ENCODE data around the gene SLC25A12.

Gene SLC25A12

GRCh38 chr2:171862501-171862900 is 31.5 kb downstream of the SLC25A12 start:
- DNase-seq (ENCODE audit: extremely low spot score): no peak
- ChIA-PET CTCF (no interaction called here), POLR2A (interaction anchor here (1.0 kb wide), 1 partner anchor 31 kb away, joined by 3 read pairs; no protein-coding TSS in a partner anchor)
- TF ChIP-seq SUZ12 (IDR thresholded peaks at IDR 0.05) (no peak), ZNF384 (IDR thresholded peaks at IDR 0.05) (no peak)

DNA sequence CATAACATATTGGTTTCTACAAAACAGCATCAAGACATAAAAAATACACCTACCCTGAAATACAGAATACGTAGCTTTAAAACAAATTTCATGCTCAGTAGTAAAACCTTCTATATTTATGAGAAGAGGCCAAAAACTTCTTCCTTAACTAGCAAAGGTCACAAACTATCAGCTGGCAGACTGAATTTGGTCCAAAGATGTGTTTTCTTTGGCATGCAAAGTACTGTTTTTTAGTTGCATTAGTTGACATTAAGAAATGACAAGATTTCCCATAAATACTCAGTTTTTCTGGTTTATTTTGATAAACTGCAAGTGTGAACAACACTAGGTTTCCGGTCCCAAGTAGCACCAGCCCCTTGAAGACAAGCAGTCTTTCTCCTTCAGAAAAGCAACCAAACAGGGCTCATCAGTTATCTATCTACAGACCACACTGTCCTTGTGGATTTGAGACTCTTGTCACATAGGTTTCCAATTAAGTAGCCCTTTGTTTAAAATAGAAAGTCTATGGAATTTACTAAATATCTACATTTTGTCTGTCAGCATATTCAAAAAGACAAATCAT is 35.6 kb downstream of the SLC25A12 start:
- CTCF ChIA-PET: no interaction called here
- POLR2A ChIA-PET: interaction anchor here (0.9 kb wide), 1 partner anchor 35 kb away, joined by 4 read pairs; the partner anchor contains the start of gene SLC25A12

DNA sequence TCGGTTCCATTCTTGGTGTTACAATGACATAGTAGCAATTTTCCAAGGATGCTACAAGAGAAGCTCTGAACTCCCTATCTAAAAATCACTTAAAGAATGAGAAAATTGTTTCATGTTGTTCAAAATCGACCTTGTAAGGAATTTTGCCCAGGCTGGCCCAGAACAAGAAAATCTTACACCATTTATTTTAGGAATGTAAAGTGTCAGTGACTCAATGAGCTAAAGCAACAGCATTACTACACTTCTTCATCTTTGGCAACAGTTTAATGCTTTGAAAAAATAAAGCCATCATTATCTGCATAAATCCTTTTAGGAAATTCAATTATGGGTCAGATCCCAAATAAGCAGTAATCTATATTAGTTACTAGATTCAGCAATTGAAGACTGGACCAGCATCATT is 38.6 kb downstream of the SLC25A12 start:
- ChIA-PET CTCF (no interaction called here), POLR2A (no interaction called here)
- DNase-seq (ENCODE audit: extremely low spot score): no peak
- TF ChIP-seq SUZ12 (IDR thresholded peaks at IDR 0.05): no peak
- no peak for TF ChIP-seq TARDBP (IDR thresholded peaks at IDR 0.05)
- TF ChIP-seq SP1 (IDR thresholded peaks at IDR 0.05): no peak
- no peak for TF ChIP-seq ARNT (IDR thresholded peaks at IDR 0.05)
- TF ChIP-seq FOXK2 (IDR thresholded peaks at IDR 0.05): no peak
- TF ChIP-seq, protein P1, sequence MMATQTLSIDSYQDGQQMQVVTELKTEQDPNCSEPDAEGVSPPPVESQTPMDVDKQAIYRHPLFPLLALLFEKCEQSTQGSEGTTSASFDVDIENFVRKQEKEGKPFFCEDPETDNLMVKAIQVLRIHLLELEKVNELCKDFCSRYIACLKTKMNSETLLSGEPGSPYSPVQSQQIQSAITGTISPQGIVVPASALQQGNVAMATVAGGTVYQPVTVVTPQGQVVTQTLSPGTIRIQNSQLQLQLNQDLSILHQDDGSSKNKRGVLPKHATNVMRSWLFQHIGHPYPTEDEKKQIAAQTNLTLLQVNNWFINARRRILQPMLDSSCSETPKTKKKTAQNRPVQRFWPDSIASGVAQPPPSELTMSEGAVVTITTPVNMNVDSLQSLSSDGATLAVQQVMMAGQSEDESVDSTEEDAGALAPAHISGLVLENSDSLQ (IDR thresholded peaks at IDR 0.05): no peak
- TF ChIP-seq NFRKB (IDR thresholded peaks at IDR 0.05): no peak
- TF ChIP-seq FOXA1 (IDR thresholded peaks at IDR 0.05): no peak
- TF ChIP-seq L3MBTL2 (conservative IDR thresholded peaks at IDR 0.05): no peak
- TF ChIP-seq BHLHE40 (IDR thresholded peaks at IDR 0.05; ENCODE audit: borderline replicate concordance): no peak
- no peak for TF ChIP-seq FOXM1 (IDR thresholded peaks at IDR 0.05; ENCODE audit: borderline replicate concordance)
- TF ChIP-seq HDGF (IDR thresholded peaks at IDR 0.05; ENCODE audit: borderline replicate concordance): no peak
- TF ChIP-seq CTBP1 (IDR thresholded peaks at IDR 0.05; ENCODE audit: borderline replicate concordance): no peak
- TF ChIP-seq ELF4 (IDR thresholded peaks at IDR 0.05): no peak
- TF ChIP-seq ZNF384 (IDR thresholded peaks at IDR 0.05): no peak
- no peak for TF ChIP-seq LEF1 (IDR thresholded peaks at IDR 0.05; ENCODE audit: borderline replicate concordance)

More for the DNA sequence above, 35.6 kb downstream of the SLC25A12 start:
- DNase-seq (ENCODE audit: extremely low spot score): no peak
- no peak for TF ChIP-seq BHLHE40 (IDR thresholded peaks at IDR 0.05; ENCODE audit: borderline replicate concordance)
- TF ChIP-seq CTBP1 (IDR thresholded peaks at IDR 0.05; ENCODE audit: borderline replicate concordance): no peak
- no peak for TF ChIP-seq HDGF (IDR thresholded peaks at IDR 0.05; ENCODE audit: borderline replicate concordance)
- TF ChIP-seq FOXM1 (IDR thresholded peaks at IDR 0.05; ENCODE audit: borderline replicate concordance): no peak
- no peak for TF ChIP-seq FOXA1 (IDR thresholded peaks at IDR 0.05)
- no peak for TF ChIP-seq LEF1 (IDR thresholded peaks at IDR 0.05; ENCODE audit: borderline replicate concordance)

GRCh38 chr2:171852366-171852888 is 41.6 kb downstream of the SLC25A12 start:
- CTCF ChIA-PET: no interaction called here
- TF ChIP-seq FOXA1 (IDR thresholded peaks at IDR 0.05) (no peak), LEF1 (IDR thresholded peaks at IDR 0.05; ENCODE audit: borderline replicate concordance) (no peak), ELF4 (IDR thresholded peaks at IDR 0.05) (no peak), BHLHE40 (IDR thresholded peaks at IDR 0.05; ENCODE audit: borderline replicate concordance) (no peak), NFRKB (IDR thresholded peaks at IDR 0.05) (no peak)
- POLR2A ChIA-PET: no interaction called here
- no peak for DNase-seq (ENCODE audit: extremely low spot score)

- ChIA-PET CTCF (no interaction called here), POLR2A (no interaction called here)
- TF ChIP-seq FOXM1 (IDR thresholded peaks at IDR 0.05; ENCODE audit: borderline replicate concordance) (no peak), ZNF384 (IDR thresholded peaks at IDR 0.05) (no peak), TARDBP (IDR thresholded peaks at IDR 0.05) (no peak), LEF1 (IDR thresholded peaks at IDR 0.05; ENCODE audit: borderline replicate concordance) (no peak), L3MBTL2 (conservative IDR thresholded peaks at IDR 0.05) (no peak), FOXK2 (IDR thresholded peaks at IDR 0.05) (no peak), ARNT (IDR thresholded peaks at IDR 0.05) (no peak), NFRKB (IDR thresholded peaks at IDR 0.05) (no peak), FOXA1 (IDR thresholded peaks at IDR 0.05) (no peak), SUZ12 (IDR thresholded peaks at IDR 0.05) (no peak), BHLHE40 (IDR thresholded peaks at IDR 0.05; ENCODE audit: borderline replicate concordance) (no peak), ELF4 (IDR thresholded peaks at IDR 0.05) (no peak), HDGF (IDR thresholded peaks at IDR 0.05; ENCODE audit: borderline replicate concordance) (no peak), CTBP1 (IDR thresholded peaks at IDR 0.05; ENCODE audit: borderline replicate concordance) (no peak)
- TF ChIP-seq, protein P1 (IDR thresholded peaks at IDR 0.05): no peak
- no peak for DNase-seq (ENCODE audit: extremely low spot score)
These were observed 46.4 kb downstream of the SLC25A12 start for GRCh38 chr2:171847627-171848026.

- TF ChIP-seq CTBP1 (IDR thresholded peaks at IDR 0.05; ENCODE audit: borderline replicate concordance) (no peak), BHLHE40 (IDR thresholded peaks at IDR 0.05; ENCODE audit: borderline replicate concordance) (no peak), ELF4 (IDR thresholded peaks at IDR 0.05) (no peak), HDGF (IDR thresholded peaks at IDR 0.05; ENCODE audit: borderline replicate concordance) (no peak), ARNT (IDR thresholded peaks at IDR 0.05) (no peak), TARDBP (IDR thresholded peaks at IDR 0.05) (no peak), L3MBTL2 (conservative IDR thresholded peaks at IDR 0.05) (no peak), SP1 (IDR thresholded peaks at IDR 0.05) (no peak)
- TF ChIP-seq, protein P1 (IDR thresholded peaks at IDR 0.05): no peak
- ChIA-PET CTCF (no interaction called here), POLR2A (no interaction called here)
- DNase-seq (ENCODE audit: extremely low spot score): no peak
These were observed 47.1 kb downstream of the SLC25A12 start for GRCh38 chr2:171846894-171847293.

Data from HEK293T (cell line).